GM04504 (cell line): ENCODE data around the gene PATJ.
"Not testable (repeated sequence)": the region's sequence is repeated elsewhere in the genome, so short reads cannot be mapped to it uniquely, and the experiment has no call there.

Source experiments
- DNase-seq: peaks from one replicate; pipeline ENCODE4 v3.0.0-alpha.2; 2012; ENCODE audit warnings: low read depth

PATJ gene

DNA sequence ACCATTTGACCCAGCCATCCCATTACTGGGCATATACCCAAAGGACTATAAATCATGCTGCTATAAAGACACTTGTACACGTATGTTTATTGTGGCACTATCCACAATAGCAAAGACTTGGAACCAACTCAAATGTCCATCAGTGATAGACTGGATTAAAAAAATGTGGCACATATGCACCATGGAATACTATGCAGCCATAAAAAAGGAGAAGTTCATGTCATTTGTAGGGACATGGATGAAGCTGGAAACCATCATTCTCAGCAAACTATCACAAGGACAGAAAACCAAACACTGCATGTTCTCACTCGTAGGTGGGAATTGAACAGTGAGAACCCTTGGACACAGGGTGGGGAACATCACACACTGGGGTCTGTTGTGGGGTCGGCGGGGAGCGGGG, 206.4 kb downstream of the PATJ start:
- DNase-seq, result not testable (repeated sequence)

DNA sequence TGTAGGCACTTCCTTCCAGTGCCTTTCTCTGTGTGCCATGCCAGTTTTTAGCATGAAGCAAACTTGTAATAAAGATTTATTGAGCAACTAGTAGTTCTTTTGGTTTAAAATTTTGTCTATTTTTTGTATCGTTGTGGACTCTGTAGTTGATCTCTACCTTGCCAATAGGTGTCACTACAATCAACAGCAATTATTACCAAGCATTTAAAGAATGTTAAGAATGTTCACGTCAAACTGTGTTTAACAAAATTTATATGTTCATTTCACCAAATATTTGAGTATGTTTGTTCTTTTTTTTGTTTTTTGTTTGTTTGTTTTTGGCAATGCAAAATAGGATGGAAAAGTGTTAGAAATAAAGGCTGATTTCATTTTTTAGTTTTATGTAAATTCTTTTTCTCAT, 208.1 kb downstream of the PATJ start:
- no peak for DNase-seq

DNA sequence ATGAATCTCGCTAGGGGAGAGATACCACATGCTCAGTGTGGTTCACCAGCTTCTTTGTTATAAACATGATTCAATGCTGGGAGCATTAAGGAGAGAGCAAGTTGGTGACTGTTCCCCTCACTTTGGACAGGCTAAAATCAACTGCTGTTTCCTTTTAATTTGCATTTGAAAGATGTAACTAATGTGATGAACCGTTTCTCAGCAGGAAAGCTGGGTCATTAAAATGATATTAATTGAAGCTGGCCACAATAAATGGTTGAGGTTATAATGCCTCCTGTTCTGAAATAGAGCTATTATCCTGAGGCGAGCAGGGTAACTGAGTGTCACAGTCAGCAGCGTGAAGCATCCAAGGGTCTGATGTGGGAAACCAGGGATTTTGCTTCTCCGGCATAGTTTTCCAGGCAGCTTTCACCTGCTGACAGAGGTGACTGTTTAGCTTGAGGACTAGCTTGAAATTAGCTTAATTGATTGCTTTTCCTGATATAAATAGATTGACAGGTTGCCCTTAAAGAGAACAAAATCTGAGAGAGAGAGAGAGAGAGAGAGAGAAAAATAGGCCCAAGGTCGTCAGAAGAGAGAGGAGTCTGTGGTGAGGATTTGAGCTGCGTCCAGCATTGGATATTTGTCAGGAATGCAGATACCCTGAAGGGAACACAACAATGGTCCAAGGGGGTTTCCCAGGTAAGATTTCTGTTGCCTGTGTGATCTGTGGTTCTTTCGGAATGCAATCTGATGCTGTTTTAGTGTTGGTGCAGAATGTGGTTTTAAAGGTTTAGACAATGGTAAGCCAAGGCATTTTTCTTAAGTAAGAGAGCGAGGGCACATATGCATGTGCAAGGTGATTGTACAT, 209.7 kb downstream of the PATJ start:
- no peak for DNase-seq

DNA sequence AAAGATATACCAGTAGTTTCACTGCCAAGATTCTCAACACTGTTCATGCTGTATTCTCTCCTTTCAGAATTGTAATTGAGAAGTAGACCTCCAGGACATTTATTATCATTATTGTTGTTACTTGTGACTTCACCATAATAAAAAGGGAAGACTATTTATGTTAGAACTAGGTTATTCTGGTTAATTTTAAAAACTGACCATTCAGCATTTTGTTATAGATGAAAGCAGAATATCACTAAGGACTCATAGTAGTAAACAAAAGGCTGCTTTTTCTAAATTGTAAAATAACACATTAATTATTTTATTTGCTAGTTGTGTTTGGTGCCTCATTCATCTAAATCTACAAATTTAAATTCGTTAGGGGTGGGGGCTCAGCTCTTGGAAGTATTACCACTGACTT, 210.4 kb downstream of the PATJ start:
- DNase-seq, result no peak

DNA sequence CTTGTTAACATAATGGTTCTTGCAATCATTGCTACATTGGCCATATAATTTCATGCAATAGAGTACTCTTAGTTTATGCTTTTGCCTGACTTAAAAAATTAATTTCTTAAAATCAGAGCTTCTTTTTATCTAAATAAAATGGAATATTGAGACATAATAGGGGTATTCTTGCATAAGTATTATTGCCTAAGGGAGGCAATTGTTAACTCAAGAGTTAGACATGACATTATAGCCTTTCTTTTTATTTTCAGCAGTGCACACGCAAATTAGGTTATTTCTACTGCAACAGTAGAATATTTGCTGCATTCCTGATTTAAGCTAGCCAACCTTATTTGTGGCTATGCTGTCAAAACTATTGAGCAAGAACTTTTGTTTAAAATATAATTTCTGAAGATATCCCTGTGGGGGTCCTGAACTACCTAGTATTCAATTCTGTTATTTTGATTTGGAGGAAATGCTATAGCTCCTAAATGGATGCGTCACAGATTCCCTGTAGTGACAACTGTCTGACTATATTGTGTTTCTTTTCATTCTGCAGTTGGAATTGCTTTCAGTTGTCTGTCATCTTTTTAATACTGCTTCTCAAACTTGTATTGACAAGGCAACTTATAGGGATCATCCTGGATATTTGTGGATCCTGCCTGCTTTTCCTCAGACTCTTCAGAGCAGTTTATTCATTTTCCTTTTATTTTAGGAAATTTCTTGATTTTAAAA, 211.0 kb downstream of the PATJ start:
- no peak for DNase-seq

DNA sequence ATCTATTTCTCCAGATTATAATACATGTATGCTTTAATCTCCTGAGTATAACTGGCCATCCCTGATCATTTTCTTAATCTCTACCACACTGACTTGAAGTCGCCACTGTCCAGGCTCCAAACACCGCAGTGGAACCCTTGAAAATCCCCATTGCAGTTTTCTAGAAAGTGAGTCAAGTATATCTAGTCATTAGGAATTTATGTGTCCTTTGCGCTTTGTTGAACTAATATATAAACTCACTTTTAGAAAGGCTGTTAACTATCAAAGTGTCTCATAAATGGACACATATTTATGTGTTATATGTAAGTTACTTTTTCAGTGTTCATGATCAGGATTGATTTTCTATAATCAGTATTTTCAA, 211.5 kb downstream of the PATJ start:
- no peak for DNase-seq

DNA sequence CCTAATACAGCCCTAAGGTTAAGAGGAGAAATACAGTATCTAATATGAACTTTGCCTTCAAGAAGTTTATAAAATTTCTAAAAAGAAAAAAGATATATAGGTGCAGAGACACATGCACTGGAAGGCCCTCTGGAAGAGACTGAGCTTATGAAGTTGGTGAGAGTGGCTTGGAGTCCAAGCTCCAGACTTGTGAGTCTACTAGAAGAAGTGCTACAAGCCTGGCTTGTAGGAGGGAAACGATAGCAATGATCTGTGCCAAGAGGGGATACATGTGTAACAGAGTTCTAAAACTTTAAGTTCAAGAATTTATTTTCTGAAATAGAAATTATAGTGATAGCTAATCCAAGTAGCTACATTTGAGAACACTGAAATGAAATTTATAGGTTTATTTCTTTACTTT, 213.0 kb downstream of the PATJ start:
- DNase-seq, result no peak

DNA sequence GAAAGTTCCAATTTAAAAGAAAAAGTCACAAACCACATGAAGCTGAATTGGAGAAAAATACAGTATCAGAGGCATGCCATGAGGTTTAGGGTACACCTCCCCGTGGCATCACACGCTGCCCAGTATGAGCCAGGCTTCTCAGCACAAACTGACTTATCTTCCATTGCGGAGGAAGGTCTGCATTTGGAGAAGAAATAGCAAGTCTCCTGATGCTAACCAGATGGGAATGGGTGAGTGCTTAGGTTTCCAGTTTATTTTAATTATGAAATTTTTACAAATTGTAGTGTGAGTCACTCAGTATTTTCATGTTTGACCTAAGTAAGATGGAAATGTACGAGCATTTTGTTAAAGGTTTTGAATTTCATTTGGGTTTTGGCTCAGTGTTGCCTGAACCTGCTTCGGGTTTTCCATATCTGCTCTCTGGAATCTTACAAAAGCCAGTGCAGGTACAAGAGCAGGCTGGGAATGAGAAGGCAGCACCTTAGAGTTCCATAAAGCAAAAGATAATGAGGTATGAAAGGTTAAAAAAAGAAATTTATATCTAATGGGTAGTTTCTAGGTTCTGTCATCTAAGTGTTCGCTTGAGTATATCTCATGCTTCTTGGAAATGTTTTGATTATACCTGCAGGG, 213.9 kb downstream of the PATJ start:
- no peak for DNase-seq

DNA sequence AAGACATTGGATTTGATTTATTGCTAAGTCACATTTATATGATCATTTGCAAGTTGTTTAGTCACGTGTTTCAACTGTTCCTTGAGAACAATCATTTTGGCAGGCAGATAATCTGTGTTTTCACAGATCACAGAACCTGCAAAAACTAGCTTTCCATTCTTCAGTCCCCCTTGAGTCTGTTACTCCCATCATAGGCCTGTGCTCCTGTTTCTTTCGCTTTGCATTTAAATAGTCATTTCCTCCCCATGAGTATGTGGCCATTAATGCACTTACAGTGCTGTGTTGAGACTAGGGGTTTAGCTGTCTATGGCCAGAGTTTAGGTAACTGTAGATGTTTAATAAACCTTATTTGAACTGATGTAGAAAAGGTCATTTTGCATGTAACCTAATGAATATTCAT, 214.5 kb downstream of the PATJ start:
- no peak for DNase-seq

DNA sequence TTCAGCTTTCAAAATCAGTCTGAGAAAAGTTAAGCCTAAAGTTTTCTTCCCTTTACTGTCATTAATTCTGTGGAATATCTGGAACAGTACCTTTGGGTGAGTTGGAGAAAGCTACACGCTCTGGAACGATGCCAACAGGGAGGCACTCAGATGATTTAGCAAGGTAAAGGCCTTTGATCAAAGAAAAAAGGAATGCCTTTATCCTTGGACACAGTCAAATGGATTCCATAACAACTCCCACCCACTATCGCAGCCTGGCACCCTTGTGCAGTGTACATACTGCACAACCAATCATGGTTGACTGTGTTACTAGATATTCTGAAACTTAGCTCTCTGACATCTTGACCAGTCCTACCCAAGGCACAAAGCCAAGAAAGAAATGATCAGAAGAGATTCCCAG, 218.7 kb downstream of the PATJ start:
- DNase-seq, result no peak

DNA sequence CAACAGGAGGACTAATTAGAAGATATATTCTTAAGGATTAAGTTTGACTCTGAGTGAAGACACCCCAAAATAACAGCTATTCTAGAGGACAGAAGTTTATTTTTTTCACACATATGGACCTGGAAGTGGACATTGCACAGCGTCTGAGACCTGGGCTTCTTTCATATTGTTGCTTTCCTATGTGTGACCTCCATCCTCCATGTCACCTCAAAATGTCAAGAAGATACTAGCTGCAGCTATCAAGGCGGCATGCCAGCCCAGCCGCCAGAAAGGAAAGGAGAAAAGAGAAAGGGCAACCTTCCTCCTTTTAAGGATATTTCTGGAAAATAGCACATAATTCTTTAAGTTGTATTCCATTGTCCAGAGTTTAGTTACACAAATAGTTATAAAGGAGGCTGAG, 220.4 kb downstream of the PATJ start:
- no peak for DNase-seq

DNA sequence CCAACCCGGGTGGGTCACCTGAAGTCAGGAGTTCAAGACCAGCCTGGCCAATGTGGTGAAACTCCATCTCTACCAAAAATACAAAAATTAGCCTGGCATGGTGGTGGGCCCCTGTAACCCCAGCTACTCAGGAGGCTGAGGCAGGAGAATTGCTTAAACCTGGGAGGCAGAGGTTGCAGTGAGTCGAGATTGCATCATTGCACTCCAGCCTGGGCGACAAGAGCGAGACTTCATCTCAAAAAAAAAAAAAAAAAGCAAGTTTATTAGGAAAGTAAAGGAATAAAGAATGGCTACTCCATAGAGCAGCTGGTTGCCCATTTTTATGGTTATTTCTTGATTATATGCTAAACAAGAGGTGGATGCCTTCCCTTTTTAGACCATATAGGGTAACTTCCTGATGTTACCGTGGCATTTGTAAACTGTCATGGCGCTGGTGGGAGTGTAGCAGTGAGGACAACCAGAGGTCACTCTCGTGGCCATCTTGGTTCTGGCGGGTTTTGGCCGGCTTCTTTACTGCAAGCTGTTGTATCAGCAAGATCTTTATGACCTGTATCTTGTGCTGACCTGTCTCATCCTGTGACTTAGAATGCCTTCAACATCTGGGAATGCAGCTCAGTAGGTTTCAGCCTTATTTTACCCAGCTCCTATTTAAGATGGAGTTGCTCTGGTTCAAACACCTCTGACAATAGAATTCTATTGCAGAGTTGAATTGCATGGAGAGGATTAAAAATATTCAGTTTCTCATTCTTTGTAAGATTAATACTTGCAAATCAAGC, 224.4 kb downstream of the PATJ start:
- not testable (repeated sequence) for DNase-seq

DNA sequence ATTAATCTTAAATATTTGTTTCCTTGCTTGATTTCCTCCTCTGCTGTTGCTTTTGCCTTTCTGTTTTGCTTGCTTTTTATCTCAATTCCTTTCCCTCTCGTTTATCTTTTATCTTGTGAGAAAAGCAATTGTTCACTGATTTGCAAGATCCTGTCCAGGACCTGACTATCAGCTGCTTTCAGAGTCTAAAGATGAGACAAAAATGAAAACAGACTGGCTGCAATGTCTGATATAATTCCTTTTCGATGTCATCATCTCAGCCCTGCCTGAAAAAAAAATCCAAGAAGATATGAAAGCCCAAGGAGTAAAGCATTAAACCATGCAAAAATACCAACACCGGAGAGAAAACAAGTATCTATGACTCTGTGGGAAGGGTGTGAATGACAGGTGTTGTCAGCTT, 225.5 kb downstream of the PATJ start:
- DNase-seq, result no peak

DNA sequence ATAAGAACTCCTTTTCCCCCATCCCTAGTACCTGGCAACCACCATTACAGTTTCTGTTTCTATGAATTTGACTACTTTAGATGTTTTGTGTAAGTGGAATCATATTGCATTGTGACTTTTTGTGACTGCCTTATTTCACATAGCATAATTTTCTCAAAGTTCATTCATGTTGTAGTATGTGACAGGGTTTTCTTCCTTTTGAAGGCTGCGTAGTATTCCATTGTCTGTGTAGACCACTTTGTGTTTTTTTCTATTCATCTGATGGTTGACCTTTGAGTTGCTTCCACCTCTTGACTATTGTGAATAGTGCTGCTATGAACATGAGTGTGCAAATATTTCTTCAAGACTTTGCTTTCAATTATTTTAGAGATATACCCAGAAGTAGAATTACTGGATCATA, 226.6 kb downstream of the PATJ start:
- DNase-seq, result no peak

DNA sequence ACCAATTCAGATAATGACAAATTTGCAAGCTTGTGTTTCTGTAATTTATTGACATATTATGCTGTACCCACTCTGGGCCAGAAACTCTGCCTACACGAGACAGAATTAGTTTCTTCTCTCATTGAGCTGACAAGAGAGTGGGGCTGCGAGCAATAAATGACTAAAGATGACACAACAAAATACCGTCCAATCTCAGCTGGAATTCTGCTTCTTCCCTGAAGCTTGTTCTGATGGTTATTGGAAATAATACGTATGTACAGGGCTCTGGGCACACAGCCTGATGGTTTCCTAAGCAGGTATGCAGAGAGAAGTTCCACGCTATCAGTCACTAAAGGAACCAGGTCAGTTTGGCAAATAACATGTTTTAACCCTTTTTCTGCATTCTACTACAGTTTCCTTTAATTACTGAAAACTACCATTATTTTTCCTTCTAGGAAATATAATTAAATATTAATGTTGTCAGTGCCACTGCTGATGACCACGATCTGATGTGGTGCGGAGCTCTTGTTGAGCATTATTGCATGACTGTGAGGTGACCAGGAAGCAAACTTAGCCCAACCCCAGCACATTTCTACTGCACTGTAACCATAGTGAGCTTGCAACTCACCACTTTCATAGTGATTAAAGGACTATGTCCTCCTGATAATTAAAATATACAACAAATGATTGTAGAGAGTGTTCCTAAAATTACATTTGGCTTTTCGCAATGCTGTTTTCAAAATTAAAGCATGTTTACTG, 231.0 kb downstream of the PATJ start:
- DNase-seq, result no peak

DNA sequence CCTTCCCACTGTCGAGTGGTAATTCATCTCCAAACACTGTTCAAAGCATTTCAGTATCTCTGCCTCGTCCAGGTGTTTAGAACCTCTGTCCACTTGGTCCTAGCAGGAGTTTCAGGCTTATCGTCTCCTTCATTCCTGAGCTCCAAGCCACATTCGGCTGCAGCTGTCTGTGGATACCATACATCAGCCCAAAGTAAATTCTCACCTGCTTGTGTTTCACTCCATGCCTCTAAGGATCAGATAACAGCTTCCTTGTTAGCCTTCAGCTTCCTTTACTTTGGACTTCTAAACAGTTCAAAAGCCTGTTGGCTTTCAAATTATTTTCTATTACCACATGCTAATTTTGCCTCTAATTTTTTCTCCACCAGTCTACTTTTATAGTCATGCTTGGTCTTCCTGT, 233.4 kb downstream of the PATJ start:
- DNase-seq, result no peak

DNA sequence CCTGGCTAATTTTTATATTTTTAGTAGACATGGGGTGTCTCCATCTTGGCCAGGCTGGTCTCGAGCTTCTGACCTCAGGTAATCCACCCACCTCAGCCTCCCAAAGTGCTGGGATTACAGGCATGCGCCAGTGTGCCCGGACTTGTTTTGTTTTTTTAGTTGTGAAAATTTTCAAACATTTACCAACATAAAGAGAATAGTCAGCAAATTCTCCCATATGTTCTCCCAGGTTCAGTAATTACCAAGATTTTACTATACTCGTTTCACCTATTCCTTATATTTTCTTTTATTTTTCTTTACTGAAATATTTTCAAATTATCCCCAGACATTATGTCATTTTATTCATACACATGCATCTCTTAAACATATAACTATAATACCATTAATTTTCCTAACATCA, 234.3 kb downstream of the PATJ start:
- no peak for DNase-seq

DNA sequence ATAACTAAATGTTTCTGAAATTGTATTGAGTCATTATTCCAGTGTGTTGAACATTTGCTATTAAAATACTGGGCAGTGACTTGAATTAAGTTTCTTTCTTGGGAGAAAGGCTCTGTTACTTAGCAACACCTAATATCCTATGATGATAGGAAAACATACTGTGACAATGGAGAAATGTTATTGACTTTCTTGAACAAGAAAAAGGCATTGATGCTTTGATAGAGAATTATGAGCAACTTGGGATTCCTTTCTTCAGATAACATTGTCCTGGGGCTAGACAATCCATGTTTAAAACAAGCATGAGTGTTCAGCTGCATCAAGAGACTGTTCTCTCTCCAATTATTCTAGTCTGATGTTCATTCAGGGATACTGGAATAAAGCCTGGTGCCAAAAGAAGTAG, 236.5 kb downstream of the PATJ start:
- no peak for DNase-seq

DNA sequence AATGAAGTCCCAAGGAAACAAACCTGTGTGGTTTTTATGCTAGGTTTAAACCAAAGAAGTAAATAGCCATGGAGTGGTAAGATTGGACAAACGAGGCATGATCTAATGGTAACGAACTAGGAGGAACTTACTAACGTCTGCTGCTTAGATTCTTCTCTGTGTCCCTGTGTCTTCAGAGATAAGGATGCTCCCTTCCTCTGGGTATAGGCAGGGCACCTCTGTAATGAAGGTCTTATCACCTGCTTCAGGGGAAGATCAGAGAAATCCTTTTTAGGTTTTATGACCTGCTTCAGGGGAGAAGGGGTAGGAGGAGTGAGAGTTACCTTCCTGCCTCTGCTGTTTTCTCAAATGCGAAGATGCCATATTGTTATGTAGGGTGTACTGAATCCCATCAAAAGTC, 237.4 kb downstream of the PATJ start:
- DNase-seq, result no peak

DNA sequence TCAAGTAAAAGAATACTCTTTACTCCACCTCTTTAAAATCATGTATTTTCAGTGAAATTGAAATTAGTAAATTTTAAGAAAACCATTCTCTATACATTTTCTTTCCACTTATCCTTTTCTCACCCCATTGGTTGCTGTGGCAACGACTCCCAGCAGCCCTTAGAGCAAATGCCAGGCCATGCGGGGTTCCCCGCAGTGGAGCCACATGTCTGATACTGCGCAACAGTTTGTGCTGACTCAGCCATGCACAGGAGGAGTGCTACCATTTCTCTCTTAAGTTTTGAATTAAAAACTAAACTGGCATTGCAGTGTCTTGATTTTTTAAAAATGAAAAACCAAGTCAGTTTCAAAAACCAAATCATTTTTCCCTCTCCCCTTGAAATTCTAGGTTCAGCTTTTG, 238.3 kb downstream of the PATJ start:
- DNase-seq, result no peak

DNA sequence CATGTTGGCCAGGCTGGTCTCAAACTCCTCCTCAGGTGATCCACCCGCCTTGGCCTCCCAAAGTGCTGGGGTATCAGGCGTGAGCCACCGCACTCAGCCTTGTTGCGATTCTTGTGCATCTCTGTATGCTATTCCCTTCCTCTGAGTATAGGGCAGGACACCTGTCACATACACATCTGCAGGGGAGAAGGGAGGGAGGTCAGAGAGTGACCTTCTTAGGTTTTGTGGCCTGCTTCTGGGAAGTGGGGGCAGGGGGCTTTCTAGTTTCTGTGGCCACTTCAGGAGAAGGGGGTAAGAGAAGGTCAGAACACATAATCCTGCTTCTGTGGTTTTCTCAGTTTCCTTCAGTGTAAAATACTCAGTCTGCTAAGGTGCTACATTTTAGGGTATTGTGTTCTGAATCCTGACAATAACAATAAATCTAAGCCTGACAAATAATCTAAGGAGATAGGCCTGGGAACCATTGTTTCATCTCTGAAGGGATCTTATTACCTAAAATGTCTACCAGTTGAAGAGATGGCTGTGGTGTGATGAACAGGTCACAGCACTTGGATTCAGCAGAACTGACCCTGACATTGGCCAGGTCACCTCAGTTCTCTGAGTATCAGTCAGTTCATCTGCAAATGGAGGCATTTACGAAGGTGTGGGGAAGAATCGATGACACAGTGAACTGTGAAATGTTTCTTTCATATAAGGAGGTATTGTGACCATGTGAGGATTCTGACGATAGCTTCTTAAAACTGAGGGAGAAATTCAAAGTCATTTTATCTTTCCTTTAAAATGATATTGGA, 239.8 kb downstream of the PATJ start:
- no peak for DNase-seq
